ENCODE data around the gene ZBTB20.

Gene ZBTB20

GRCh38 chr3:114299941-114300624 lies 847.0 kb downstream of the ZBTB20 start:
- TF ChIP-seq, protein P1, sequence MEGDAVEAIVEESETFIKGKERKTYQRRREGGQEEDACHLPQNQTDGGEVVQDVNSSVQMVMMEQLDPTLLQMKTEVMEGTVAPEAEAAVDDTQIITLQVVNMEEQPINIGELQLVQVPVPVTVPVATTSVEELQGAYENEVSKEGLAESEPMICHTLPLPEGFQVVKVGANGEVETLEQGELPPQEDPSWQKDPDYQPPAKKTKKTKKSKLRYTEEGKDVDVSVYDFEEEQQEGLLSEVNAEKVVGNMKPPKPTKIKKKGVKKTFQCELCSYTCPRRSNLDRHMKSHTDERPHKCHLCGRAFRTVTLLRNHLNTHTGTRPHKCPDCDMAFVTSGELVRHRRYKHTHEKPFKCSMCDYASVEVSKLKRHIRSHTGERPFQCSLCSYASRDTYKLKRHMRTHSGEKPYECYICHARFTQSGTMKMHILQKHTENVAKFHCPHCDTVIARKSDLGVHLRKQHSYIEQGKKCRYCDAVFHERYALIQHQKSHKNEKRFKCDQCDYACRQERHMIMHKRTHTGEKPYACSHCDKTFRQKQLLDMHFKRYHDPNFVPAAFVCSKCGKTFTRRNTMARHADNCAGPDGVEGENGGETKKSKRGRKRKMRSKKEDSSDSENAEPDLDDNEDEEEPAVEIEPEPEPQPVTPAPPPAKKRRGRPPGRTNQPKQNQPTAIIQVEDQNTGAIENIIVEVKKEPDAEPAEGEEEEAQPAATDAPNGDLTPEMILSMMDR (IDR thresholded peaks at IDR 0.05; ENCODE audit: borderline replicate concordance, control extremely low read depth, extremely low read depth, insufficient read depth, missing control alignments) = no peak
- in situ Hi-C loops (cut with MboI; ENCODE audit: low sequenced_read_pairs, unreplicated experiment) = no loop called here
- DNase-seq (ENCODE audit: low spot score) = no peak

GRCh38 chr3:114299421-114299820 lies 847.7 kb downstream of the ZBTB20 start:
- in situ Hi-C loops (cut with MboI; ENCODE audit: low sequenced_read_pairs, unreplicated experiment) = no loop called here
- no peak for DNase-seq (ENCODE audit: low spot score)
- TF ChIP-seq, protein P1 (IDR thresholded peaks at IDR 0.05; ENCODE audit: borderline replicate concordance, control extremely low read depth, extremely low read depth, insufficient read depth, missing control alignments) = peak; percentile 22

DNA sequence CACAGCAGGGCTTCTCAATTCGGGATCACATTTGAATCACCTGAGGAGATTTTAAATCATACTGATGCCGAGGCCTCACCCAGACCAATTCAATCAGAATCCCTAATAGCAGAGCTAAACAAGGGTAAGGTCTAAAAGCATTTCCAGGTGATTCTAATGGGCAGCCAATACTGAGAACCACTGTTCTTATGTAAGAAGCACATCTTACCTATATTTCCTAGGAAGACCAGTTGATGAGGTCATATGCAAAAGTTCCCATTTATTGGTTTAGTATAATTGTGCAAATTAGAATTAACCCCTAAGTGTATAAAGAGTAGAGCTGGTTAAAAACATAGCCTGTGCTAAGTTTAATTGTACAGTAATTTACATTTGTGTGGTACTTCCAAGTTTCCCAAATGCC lies 851.1 kb downstream of the ZBTB20 start:
- in situ Hi-C loops (cut with MboI; ENCODE audit: low sequenced_read_pairs, unreplicated experiment) = no loop called here
- TF ChIP-seq, protein P1 (IDR thresholded peaks at IDR 0.05; ENCODE audit: borderline replicate concordance, control extremely low read depth, extremely low read depth, insufficient read depth, missing control alignments) = no peak
- DNase-seq (ENCODE audit: low spot score) = no peak

- in situ Hi-C loops (cut with MboI; ENCODE audit: low sequenced_read_pairs, unreplicated experiment) = no loop called here
- DNase-seq (ENCODE audit: low spot score) = no peak
- TF ChIP-seq, protein P1 (IDR thresholded peaks at IDR 0.05; ENCODE audit: borderline replicate concordance, control extremely low read depth, extremely low read depth, insufficient read depth, missing control alignments) = no peak
These were observed 852.1 kb downstream of the ZBTB20 start for GRCh38 chr3:114294940-114295480.

GRCh38 chr3:114293838-114294535 lies 853.1 kb downstream of the ZBTB20 start, which contains the start of gene TIGIT:
TIGIT (plus strand) TSS chr3:114294028; CDS start chr3:114294062, 34 bp downstream.
- TF ChIP-seq, protein P1 (IDR thresholded peaks at IDR 0.05; ENCODE audit: borderline replicate concordance, control extremely low read depth, extremely low read depth, insufficient read depth, missing control alignments) = no peak
- no peak for DNase-seq (ENCODE audit: low spot score)
- in situ Hi-C loops (cut with MboI; ENCODE audit: low sequenced_read_pairs, unreplicated experiment) = no loop called here

GRCh38 chr3:114290911-114291901 lies 855.9 kb downstream of the ZBTB20 start:
- TF ChIP-seq, protein P1 (IDR thresholded peaks at IDR 0.05; ENCODE audit: borderline replicate concordance, control extremely low read depth, extremely low read depth, insufficient read depth, missing control alignments) = peak; percentile 95
- peak; percentile 87 for DNase-seq (ENCODE audit: low spot score)
- in situ Hi-C loops (cut with MboI; ENCODE audit: low sequenced_read_pairs, unreplicated experiment) = no loop called here

All from GM13976 (cell line).